Activated CD4-positive, alpha-beta T cell treated with anti-CD3 and anti-CD28 coated beads, Interleukin-2, Interleukin-4, amounts not matched to agents 100 ng/mL and 50 ng/mL, durations not matched to agents 16 hours and 8 hours (primary cell): ENCODE measurements around the gene SPRR5.

ENCODE experiments used
- DNase-seq: peaks from one replicate; pipeline ENCODE4 v3.0.0-alpha.2; 2020; ENCODE audit warnings: low spot score

Gene SPRR5, protein sequence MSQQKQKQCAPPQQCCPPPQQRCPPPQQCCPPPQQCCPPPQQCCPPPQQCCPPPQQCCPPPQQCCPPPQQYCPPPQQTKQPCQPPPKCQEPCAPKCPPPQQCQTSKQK

DNA sequence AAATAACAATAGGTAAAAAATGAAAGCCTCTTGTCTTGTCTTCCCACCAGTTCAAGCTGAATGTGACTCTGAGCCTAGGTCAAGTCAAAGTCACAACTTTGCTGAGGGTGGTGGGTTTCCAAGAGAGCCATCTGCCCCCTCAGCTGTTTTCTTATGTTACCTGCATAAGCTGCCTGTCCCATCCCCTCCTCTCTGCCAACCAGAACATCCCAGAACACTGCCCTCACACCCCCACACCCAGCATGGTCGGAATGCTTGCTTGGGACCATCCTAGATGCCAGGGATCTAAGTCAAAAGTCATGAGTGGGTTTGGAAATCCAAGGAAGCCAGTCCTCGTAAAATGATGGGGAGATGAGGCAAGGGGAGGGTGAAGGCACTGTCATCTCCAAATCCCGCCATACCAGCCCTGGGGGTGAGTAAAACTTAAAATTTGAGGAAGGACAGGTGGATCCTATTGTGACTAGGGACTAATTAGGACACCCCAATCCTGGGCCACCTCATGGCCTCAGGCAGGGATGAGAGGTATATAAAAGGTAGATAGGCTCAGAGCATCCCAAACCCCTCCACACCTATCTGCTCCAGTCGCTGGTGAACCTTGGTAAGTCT, at the start of gene SPRR5:
Gene SPRR5 (plus strand): TSS at position 556 of the 606 bp plus-strand sequence. CDS start 1,349 bp downstream, outside the sequence.
- DNase-seq = no peak

DNA sequence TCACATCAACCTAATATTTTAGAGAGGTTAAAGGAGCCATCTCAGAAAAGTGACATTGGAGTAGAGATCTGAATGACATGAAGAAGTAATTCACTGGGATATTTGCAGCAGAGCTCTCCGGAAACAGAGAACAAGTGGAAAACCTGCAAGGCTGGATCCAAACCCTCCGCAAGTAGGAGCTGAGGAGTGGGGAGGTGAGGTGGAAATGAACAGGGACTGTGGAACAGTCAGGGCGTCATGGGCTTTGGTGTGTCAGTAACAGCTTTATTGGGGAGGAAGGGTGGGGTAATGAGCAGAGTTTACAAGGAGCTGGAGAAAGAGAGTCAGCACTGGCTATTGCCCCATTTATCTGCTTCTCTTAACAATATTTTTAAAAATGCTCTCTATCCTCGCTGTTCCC, 48.0 kb upstream of the SPRR5 start:
- no peak for DNase-seq

DNA sequence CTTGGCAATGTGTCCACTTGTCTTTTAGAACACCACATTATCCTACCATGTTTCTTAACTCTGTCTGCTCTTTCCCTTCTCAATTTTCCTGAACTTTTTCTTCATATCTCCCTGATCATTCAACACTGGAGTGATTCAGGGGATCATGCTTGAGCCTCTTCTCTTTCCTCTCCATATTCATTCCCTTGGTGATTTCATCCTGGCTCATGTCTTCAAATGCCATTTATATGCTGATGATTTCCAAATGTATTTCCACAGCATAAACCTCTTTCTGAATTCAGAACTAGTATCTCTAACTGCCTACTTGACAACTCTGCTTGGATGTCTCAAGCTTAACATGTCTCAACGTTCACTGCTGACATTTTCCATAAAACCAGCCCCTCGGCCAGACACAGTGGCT, 47.1 kb upstream of the SPRR5 start:
- DNase-seq = no peak

DNA sequence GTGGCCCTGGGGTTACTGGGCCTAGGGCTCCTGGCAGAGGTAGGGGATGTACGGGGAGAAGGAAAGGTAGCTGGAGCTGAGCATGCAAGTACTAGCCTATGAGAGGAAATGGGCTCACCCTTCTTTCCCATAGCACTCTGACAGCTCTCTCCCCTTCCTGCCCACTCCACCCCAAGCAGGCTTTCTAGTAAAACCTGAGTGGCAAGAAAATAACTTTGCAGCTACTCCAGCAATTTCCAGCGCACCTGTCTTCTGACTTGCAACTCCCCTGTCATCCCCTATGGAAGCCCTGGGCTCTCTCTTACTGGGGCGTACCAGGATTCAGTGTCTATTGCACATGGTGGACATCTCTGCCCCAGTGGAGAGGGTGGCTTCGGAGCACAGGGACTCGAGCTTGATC, 45.4 kb upstream of the SPRR5 start:
- DNase-seq = no peak

DNA sequence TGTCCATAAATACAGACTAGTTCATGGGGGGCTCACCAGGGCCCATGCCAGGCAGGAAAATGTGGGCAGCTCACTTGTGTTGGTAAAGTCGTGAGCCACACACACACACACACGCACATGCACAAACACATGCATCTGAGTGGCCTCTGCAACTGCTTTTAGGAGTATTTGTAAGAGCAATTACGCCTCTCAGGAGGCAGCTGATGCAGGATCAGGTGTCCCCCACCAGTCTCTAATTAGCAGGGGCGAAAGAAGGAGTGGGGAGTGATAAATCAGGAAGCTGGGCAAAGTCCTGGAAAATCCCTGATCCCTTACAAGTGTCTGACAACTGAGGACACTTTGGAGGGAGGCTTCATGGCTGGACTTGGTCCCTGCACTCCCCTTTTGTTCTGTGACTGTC, 44.4 kb upstream of the SPRR5 start:
- DNase-seq = no peak

DNA sequence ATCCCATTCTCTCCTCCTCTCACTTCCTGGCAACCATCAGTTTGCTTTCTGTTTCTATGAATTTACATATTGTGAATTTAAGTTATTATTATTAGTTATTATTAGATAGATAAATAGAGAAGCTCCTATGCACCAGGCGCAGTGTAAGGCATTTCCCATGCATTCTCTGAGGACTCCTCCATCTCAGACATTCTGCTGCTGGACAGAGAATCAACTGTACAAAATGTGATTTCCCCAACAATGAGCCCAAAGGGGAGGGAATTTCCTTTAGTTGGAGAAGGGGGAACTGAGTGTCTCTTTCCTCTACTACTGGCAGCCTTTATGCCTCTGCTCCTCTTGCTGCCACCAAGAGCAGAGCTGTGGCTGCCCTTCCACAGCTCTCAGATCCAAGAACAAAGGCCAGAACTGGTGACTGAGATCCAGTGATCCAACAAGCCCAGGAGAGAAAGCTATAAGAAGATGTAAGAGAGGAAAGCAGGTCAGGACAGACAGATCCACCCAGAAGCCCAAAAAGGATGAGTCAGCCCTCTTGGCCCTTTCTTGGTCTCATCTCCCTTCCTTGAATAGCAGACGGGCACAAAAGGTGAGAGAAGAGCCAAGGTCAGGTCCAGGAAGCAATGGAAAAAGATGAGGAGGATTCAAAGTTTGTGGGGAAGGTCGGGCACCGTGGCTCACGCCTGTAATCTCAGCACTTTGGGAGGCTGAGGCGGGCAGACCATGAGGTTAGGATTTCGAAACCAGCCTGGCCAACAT, 42.1 kb upstream of the SPRR5 start:
- no peak for DNase-seq

DNA sequence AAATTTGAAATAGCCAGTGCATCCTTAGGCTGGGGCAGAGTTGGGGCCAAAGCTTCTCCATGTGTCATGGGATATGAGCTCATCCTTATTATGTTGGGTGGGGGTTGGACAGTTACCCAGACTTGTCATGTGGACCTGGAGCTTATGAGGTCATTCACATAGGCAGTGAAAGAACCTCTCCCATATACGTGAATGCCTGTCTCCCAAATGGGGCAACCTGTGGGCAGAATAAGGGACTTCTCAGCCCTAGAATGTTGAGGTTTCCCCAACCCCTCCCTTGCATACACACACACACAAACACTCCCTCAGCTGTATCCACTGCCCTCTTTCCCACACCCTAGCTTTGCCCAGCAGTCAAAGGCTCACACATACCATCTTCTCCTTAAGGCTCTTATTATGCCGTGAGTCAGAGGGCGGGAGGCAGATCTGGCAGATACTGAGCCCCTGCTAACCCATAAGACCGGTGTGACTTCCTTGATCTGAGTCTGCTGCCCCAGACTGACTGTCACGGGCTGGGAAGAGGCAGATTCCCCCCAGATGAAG, 40.9 kb upstream of the SPRR5 start:
- no peak for DNase-seq

DNA sequence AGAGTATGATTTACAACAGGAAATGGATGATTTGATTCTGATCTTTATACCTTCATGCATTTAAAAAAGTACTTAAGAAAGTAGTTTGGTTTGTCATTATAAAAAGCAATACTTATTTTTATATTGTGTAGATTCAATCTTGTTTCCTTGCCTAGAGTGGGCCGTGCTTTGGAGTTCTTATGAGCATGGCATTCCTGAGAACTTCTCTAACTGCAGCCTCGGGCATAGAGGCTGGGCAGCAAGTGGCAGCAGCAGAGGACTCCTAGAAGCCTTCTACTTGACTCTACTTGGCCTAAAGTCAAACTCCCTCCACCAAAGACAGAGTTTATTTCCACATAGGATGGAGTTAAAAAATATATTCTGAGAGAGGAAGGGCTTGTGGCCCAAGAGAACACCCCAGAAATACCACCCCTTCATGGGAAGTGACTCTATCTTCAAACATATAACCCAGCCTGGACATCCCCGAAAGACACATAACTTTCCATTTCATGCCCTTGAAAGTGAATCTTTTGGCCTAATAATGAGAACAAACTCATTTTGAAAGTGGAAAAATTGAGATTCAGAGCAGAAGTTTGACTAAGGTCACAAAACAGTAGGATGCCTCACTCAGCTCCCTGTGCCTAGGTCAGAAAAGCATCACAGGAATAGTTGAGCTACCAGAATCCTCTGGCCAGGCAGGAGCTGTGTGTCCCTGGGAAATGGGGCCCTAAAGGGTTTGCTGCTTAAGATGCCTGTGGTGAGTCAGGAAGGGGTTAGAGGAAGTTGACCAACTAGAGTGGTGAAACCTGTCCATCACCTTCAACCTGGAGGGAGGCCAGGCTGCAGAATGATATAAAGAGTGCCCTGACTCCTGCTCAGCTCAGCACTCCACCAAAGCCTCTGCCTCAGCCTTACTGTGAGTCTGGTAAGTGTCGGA, 39.1 kb upstream of the SPRR5 start, which contains the start of gene IVL:
Gene IVL (plus strand): TSS at position 861 of the 916 bp plus-strand sequence. CDS start 1,252 bp downstream, outside the sequence.
- peak; percentile 14 for DNase-seq

DNA sequence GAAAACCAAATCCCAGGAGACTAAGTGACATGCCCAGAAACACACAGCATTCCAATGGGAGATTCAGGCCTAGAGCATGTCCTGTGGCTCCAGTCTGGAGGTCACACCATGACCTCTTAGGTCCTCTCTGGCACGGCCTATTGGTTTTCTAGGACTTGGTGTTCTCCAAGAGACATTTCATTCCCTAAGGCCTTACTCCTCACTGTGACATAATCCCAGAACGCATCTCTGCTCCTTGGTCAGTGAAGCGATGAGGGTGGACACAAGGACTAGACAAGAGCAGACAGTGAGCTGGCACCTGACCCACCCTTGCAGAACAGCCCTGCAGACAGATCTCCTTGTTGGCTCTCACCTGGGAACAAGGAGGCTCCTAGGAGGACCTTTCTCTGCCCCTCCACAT, 37.8 kb upstream of the SPRR5 start:
- DNase-seq = no peak

DNA sequence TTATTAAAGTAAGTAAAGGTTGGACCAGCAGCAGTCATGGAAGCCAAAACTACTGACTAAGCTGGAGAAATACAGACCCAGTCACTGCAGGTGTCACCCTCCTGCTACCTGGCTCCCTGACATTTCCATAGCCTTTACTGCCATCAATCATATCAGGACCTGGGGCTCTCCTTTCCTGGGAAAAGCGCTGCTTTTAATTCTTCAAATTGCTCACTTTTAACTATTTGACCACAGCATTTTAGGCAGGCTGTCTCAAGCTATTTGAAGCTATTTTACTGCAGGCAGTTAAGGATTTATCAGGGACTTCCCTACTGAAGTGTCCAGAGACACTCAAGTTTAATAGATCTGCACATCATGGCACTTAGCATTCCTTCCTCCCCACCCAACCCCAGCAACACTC, 34.5 kb upstream of the SPRR5 start:
- no peak for DNase-seq

DNA sequence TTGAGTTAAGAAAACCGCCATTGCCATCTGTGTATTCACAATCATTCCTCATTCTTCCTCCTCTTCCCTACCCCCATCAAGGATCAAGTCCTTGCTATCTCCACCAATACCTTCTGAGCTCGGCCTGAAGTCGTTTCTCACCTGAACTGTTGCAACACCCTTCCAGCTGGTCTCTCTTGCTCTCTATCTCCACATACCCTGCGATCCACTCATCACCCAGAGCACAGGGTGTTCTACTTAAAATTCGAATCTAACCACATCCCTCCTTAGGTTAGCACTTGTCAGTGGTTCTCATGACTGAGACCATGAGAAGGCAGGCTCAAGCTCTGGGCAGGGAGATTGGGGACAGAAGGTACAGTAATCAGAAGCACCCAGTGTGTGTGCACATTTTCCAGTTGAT, 34.1 kb upstream of the SPRR5 start:
- no peak for DNase-seq

DNA sequence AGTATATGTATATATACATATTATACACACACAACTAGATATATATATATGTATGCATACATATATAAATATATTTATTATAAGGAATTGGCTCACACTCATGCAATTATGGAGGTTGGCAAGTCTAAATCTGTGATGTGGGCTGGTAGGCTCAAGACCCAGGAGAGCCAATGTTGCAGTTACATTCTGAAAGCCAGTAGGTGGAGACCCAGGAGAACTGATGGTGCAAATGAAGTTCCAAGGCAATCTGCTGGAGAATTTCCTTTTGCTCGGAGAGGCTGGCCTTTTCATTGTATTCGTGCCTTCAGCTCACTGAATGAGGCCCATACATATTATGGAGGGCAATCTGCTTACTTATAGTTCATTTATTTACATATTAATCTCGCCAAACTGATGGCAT, 29.2 kb upstream of the SPRR5 start:
- no peak for DNase-seq

DNA sequence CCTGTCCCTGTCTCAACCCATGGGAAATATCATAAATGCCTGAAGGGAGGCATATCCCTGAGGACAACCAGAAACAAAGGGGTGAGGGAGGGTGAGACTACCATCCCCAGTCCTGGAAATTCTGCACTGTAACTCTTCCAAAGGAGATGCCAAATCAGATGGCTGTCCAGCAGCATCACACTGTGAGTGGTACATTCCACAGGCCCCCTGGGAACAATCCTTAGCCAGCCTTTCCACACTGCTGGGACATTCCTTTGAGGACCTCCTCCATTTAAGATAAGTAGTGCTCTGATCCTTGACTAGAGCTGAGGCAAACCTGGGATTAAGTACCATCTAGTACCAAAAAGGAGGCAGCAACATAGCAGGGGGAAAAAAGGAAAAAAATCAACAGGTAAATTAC, 27.9 kb upstream of the SPRR5 start:
- DNase-seq = no peak

DNA sequence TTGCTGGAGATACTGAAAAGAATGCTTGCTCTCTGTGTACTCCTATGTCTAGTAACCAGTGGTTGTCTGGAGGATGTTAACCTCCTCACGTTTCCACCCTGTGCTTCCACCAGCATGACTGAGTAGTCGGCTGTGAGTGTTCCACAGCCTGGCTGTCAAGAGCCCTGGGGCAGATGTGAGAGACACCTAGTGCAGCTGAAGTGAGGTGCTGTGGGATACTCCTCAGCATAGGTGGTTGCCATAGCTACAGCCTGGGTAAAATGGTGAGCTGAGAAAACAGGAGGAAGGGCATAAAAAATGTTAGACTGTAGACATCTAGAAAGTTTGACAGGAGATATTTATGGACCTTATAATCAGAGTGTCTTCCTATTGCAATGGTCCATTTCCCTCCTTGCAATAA, 22.8 kb upstream of the SPRR5 start:
- no peak for DNase-seq

DNA sequence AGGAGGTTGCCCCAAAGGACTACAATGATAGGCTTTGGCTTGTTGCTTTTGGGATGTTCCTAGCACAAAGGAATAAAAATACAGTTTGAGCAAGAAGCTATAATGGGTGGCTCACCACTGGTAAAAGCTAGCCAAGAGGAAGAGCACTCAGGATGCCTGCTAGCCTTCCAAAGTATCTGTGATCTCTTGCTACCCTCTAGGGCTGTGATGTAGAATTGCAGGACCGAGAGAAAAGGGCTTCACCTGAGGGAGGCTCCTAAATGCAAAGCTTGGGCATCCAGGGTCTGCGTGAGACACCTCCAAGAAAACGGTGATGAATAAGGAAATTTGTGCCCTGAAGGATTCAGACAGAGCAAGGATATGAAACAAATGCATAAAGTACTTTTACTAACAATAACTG, 20.9 kb upstream of the SPRR5 start:
- DNase-seq = peak; percentile 13

DNA sequence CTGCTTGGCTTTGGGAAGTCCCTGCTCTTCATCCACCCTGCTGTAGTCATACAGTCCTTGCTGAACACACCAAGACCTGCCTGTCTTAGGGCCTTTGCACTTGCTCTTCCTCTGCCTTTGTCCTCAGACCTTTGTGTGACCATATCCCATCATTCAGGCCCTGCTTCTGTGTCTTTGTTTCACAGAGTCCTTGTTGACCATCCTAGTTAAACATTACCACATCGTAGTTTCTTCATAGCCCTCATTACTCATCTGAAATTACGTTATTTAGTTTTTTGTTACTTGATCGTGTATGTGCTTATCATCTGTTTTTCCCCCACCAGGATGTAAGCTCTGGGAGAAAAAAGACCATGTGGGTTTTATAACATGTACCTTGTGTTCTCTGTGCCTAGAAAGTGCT, 18.3 kb upstream of the SPRR5 start:
- no peak for DNase-seq

DNA sequence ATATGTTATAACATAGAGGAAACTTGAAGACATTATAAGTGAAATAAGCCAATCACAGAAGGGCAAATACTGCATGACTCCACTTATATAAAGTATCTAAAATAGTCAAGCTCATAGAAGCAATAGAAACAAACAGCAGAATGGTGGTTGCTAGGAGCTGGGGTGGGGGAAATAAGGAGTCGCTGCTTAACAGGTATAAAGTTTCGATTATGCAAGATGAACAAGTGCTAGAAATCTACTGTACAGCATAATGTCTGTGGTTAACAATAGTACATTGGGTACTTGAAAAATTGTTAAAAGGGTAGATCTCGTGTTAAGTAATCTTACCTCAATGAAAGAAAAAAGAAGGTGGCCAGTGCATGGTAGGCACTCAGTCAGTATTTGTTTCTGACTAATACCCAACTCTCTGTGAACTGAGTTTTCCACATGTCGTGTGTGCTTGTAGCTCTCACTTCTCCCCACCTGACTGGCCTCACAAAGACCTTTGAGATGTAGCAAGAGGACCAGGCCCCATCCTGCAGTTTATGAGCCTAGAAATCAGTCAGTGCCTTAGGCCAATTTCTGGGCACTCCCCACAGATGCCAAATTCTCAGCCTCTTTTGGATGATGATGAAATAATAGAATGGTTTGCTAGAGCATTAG, 14.7 kb upstream of the SPRR5 start:
- no peak for DNase-seq

DNA sequence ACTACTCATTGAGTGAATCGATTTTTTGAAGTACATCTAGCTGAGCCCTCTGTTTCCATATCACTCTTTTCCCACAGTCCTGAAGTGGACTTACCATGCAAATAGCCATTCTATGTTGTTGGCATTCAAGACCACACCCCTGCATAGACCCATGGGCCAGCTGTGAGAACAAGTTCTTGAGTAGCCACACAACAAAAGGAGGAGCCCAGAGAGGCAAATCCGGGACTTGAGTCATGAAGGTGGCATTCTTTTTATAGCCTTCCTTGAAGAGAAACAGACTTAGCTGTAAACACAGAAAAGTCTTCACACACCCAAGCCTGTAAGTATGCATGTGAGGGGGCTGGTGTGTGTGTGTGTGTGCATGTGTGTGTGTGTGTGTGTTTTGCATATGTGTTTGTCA, 13.8 kb upstream of the SPRR5 start:
- DNase-seq = no peak

DNA sequence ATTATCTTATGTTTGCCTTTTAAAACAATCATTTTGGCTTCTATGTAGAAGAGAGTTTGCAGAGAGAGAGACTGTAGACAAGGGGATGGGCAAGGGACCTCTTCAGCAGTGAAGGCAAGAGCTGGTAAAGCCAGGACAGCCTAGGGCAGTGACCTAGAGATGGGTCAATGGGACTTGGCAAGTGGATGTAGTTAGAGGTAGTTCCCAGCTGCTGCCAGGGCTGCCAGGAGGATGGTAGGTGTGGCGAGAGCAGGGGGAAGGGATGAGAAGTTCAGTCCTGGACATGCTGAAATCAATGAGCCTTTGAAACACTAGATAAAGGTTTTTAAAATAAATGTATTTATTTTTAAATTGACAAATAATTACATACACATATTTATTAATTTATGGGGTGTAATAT, 6.4 kb upstream of the SPRR5 start:
- no peak for DNase-seq

DNA sequence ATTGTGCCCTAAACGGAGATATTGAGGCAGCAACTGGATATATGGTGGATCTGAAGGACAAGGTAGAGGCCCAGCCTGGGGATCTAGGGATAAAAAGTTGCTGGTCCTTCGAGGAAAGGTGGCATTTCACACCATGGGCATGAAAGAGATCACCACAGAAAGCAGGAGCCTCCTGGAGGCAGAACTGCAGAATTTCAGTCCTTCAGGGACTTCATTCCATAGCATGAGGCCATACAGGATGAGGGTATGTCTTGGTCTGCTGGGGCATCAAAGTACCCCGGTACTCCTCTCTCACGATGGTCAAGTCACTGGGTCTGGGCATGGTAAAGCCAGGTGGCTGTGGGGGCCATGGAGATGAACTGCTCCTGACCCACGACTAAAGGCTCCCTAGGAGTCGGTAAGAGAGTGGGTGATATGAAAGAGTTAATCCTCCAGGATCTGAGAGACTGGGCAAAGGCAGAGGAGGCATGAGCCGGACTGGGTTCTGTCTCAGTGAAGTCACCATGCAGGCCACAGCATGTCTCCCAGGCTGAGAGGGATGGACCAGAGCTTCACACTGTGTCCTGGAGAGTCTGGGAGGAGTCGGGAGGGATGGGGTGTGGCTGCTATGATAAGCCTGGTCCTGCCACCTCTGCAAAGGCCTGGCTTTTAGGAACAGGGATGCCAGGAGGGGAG, 5.8 kb upstream of the SPRR5 start:
- no peak for DNase-seq

DNA sequence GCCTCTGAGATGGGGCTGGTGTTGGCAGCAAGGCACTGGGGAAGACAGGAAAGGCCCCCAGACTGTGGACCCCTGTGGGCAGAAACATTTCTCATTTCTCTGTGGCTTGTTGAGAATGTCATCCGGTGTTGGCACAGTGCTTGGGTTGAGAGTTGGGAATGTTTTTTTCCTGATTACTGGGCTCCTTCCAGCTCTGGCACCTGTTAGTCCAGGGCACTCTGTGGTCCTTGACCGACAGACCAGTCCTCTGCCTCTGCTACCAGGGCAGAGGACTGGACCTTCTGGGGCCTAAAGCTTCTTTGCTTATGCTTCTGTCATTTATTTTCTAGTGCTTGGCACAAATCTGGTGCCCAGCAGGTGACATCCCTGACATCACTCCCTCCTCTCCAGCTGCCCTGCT, 4.8 kb upstream of the SPRR5 start:
- DNase-seq = no peak
